GM15510 (cell line): ENCODE data around the gene SLC9A3.

Source experiments
- POLR2A ChIP-seq: IDR thresholded peaks from 3 replicates; pipeline ENCODE4 v1.6.1; 2011; ENCODE audit warnings: borderline replicate concordance; ENCODE audit not compliant: insufficient read length; ENCODE audit errors: extremely low read depth

The SLC9A3 gene

GRCh38 chr5:561408-561807 lies 37.2 kb upstream of the SLC9A3 start:
- no peak for TF ChIP-seq POLR2A

- no peak for TF ChIP-seq POLR2A
Observed at GRCh38 chr5:560792-561166, 36.5 kb upstream of the SLC9A3 start.

- TF ChIP-seq POLR2A: no peak
Observed at GRCh38 chr5:558871-559503, 34.7 kb upstream of the SLC9A3 start.

- no peak for TF ChIP-seq POLR2A
Observed at GRCh38 chr5:558326-558725, 34.1 kb upstream of the SLC9A3 start.

- TF ChIP-seq POLR2A: no peak
Observed at GRCh38 chr5:556909-557441, 32.7 kb upstream of the SLC9A3 start.

GRCh38 chr5:555058-555623 lies 30.9 kb upstream of the SLC9A3 start:
- no peak for TF ChIP-seq POLR2A

GRCh38 chr5:554284-554988 lies 30.2 kb upstream of the SLC9A3 start:
- TF ChIP-seq POLR2A: no peak

GRCh38 chr5:553874-554273 lies 29.6 kb upstream of the SLC9A3 start:
- TF ChIP-seq POLR2A: no peak

GRCh38 chr5:551406-551805 lies 27.2 kb upstream of the SLC9A3 start:
- no peak for TF ChIP-seq POLR2A

- TF ChIP-seq POLR2A: no peak
Observed at GRCh38 chr5:549229-549628, 25.0 kb upstream of the SLC9A3 start.

- TF ChIP-seq POLR2A: no peak
Observed at GRCh38 chr5:548256-548655, 24.0 kb upstream of the SLC9A3 start.

GRCh38 chr5:547086-547924 lies 23.1 kb upstream of the SLC9A3 start:
- TF ChIP-seq POLR2A: no peak

- TF ChIP-seq POLR2A: no peak
Observed at GRCh38 chr5:546376-546908, 22.2 kb upstream of the SLC9A3 start.

- no peak for TF ChIP-seq POLR2A
Observed at GRCh38 chr5:545641-546375, 21.6 kb upstream of the SLC9A3 start.
